ENCODE data around the gene MIP. TPM values are rescaled to one million over a fixed set of nuclear protein-coding genes. Genes with fewer than 3 reads are reported as not detected.

Gene MIP
- total and polyA plus RNA-seq, 3 donors from 2014 or later = 0.63 to 1.2 (median 1.1) TPM

DNA sequence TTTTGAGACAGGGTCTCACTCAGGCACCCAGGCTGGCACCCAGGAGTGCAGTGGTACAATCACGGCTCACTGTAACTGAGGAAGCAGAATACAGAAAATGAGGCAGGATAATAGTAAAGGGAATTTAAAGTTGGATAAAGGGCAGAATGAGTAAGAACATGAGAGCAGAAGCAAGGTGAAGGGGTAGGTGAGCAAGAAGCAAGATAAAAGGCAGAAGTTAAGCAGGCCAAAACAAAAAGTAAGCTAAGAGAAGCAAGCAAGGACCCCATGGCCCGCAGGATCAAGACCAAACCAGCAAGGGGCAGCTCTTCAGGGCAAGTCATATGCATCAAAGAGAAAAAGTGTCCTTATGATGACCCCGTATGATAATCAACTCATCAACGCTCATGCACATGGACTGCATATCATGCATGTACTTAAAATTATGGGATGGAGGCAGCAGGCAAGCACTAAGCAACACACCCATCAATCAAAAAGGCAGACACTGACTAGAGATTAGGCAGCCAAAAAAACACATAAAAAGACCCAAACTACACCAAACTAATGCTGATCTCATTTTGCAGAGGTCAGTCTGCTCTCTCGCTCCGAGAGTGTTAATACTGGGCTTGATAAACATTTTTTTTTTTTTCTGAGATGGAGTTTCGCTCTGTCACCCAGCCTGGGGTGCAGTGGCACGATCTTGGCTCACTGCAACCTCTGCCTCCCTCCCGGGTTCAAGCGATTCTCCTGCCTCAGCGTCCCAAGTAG is 16.9 kb downstream of the MIP start:
- 81 to 92% methylated on average over 11 of the region's 11 CpGs for WGBS, 2 donors
- Histone ChIP-seq H3K9me3 (no peaks in the 10 kb centered on the region), H3K36me3 (ENCODE audit: low read depth, missing control alignments) (no peaks in the 10 kb centered on the region), H3K4me3 (no peak overlapping the region), H3K27ac (no peak overlapping the region), H3K27me3 (no peaks in the 10 kb centered on the region), H3K4me1 (no peaks in the 10 kb centered on the region)
- TF ChIP-seq POLR2A (IDR thresholded peaks at IDR 0.05) (no peak), CTCF (IDR thresholded peaks at IDR 0.05) (no peak)
- intact Hi-C loops (cut with DNase I; ENCODE audit: low total_unique reads) = no loop called here
- DNase-seq = no peak

- Histone ChIP-seq H3K27ac (no peak overlapping the region), H3K27me3 (no peaks in the 10 kb centered on the region), H3K9me3 (no peaks in the 10 kb centered on the region), H3K4me1 (no peaks in the 10 kb centered on the region), H3K4me3 (no peak overlapping the region), H3K36me3 (ENCODE audit: low read depth, missing control alignments) (no peaks in the 10 kb centered on the region)
- no peak for TF ChIP-seq CTCF (IDR thresholded peaks at IDR 0.05)
- no peak for TF ChIP-seq POLR2A (IDR thresholded peaks at IDR 0.05)
- no peak for DNase-seq
- WGBS, 2 donors = 93 to 97% methylated on average over 5 to 6 of the region's 6 CpGs
- intact Hi-C loops (cut with DNase I; ENCODE audit: low total_unique reads) = no loop called here
Observed at GRCh38 chr12:56434828-56435227, 19.6 kb downstream of the MIP start.

GRCh38 chr12:56431850-56432249 is 22.6 kb downstream of the MIP start:
- Histone ChIP-seq H3K9me3 (no peaks in the 10 kb centered on the region), H3K36me3 (ENCODE audit: low read depth, missing control alignments) (no peaks in the 10 kb centered on the region), H3K4me1 (no peaks in the 10 kb centered on the region), H3K27me3 (no peaks in the 10 kb centered on the region), H3K4me3 (no peak overlapping the region), H3K27ac (no peak overlapping the region)
- TF ChIP-seq CTCF (IDR thresholded peaks at IDR 0.05) (no peak), POLR2A (IDR thresholded peaks at IDR 0.05) (no peak)
- 90 to 99% methylated on average over 3 of the region's 3 CpGs for WGBS, 2 donors
- intact Hi-C loops (cut with DNase I; ENCODE audit: low total_unique reads) = no loop called here
- no peak for DNase-seq

DNA sequence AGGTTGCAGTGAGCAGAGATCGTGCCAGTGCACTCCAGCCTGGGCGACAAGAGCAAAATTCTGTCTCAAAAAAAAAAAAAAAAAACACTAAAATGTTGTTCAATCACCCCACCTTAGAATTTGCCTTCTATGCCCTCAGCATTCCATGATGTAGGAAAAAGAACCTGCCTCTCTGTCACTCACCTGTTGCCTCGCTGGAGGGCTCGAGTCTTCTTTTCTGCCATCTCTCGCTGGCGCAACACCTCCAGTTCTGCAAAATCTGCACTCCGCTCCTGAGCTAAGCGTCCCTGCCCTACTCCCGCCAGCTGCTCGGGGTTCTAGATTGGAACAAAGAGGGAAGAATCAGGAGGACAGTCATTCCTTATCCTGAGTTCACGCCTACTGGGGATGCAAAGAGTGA is 23.2 kb downstream of the MIP start:
- Histone ChIP-seq H3K27ac (no peak overlapping the region), H3K4me3 (no peak overlapping the region), H3K36me3 (ENCODE audit: low read depth, missing control alignments) (no peaks in the 10 kb centered on the region), H3K4me1 (no peaks in the 10 kb centered on the region), H3K27me3 (no peaks in the 10 kb centered on the region), H3K9me3 (no peaks in the 10 kb centered on the region)
- WGBS, 2 donors = 94 to 97% methylated on average over 11 of the region's 11 CpGs
- TF ChIP-seq CTCF (IDR thresholded peaks at IDR 0.05) (no peak), POLR2A (IDR thresholded peaks at IDR 0.05) (no peak)
- intact Hi-C loops (cut with DNase I; ENCODE audit: low total_unique reads) = no loop called here
- DNase-seq = no peak

GRCh38 chr12:56425940-56426438 is 28.5 kb downstream of the MIP start:
- intact Hi-C loops (cut with DNase I; ENCODE audit: low total_unique reads) = no loop called here
- WGBS, 2 donors = 62 to 63% methylated on average over 3 of the region's 3 CpGs
- Histone ChIP-seq H3K4me3 (no peak overlapping the region), H3K4me1 (no peaks in the 10 kb centered on the region), H3K9me3 (no peaks in the 10 kb centered on the region), H3K36me3 (ENCODE audit: low read depth, missing control alignments) (no peaks in the 10 kb centered on the region), H3K27me3 (no peaks in the 10 kb centered on the region), H3K27ac (no peak overlapping the region)
- DNase-seq = no peak
- TF ChIP-seq POLR2A (IDR thresholded peaks at IDR 0.05) (no peak), CTCF (IDR thresholded peaks at IDR 0.05) (no peak)

Data from testis (tissue), 3 donors.